GM18507 (cell line): Measurements from ENCODE around the gene TRAK1.

Source experiments
- DNase-seq: peaks from one replicate; pipeline ENCODE4 v3.0.0; 2011; ENCODE audit warnings: low read depth; ENCODE audit not compliant: insufficient read length; ENCODE audit errors: extremely low spot score
- FAIRE-seq: peaks from 2 replicates; lab custom pipeline; 2011; peaks lifted over from hg19 to GRCh38; lab: Jason Lieb, UNC

TRAK1 gene

GRCh38 chr3:42222942-42223693 is 132.0 kb downstream of the TRAK1 start:
- FAIRE-seq (no peak), DNase-seq (no peak)

- DNase-seq (no peak), FAIRE-seq (no peak)
Observed at GRCh38 chr3:42224178-42224577, 133.0 kb downstream of the TRAK1 start.

GRCh38 chr3:42224658-42225421 is 133.7 kb downstream of the TRAK1 start:
- peak; percentile 51 for FAIRE-seq

GRCh38 chr3:42225486-42226363 is 134.6 kb downstream of the TRAK1 start:
- no peak for FAIRE-seq
- DNase-seq, result no peak

More at GRCh38 chr3:42224658-42225421, 133.7 kb downstream of the TRAK1 start:
- DNase-seq, result no peak

GRCh38 chr3:42226470-42227425 is 135.6 kb downstream of the TRAK1 start:
- no peak for DNase-seq
- no peak for FAIRE-seq

- no peak for FAIRE-seq
Observed at GRCh38 chr3:42228796-42229195, 137.6 kb downstream of the TRAK1 start.

GRCh38 chr3:42229266-42229941 is 138.2 kb downstream of the TRAK1 start:
- DNase-seq (no peak), FAIRE-seq (no peak)

More at GRCh38 chr3:42228796-42229195, 137.6 kb downstream of the TRAK1 start:
- DNase-seq, result no peak

- DNase-seq (no peak), FAIRE-seq (no peak)
Observed at GRCh38 chr3:42229942-42230688, 139.0 kb downstream of the TRAK1 start.

GRCh38 chr3:42230860-42231259 is 139.7 kb downstream of the TRAK1 start:
- no peak for FAIRE-seq
- DNase-seq, result no peak

GRCh38 chr3:42235532-42235931 is 144.4 kb downstream of the TRAK1 start:
- FAIRE-seq, result no peak
- DNase-seq, result no peak

- no peak for FAIRE-seq
- no peak for DNase-seq
Observed at GRCh38 chr3:42236611-42237010, 145.5 kb downstream of the TRAK1 start.

GRCh38 chr3:42246091-42246490 is 154.9 kb downstream of the TRAK1 start:
- FAIRE-seq (no peak), DNase-seq (no peak)

- peak; percentile 75 for FAIRE-seq
- DNase-seq, result peak; percentile 33
Observed at GRCh38 chr3:42247576-42248027, 156.4 kb downstream of the TRAK1 start.

- DNase-seq (no peak), FAIRE-seq (no peak)
Observed at GRCh38 chr3:42250761-42251160, 159.6 kb downstream of the TRAK1 start.

- FAIRE-seq (no peak), DNase-seq (no peak)
Observed at GRCh38 chr3:42254566-42254965, 163.4 kb downstream of the TRAK1 start.

- no peak for FAIRE-seq
- DNase-seq, result no peak
Observed at GRCh38 chr3:42256135-42256819, 165.1 kb downstream of the TRAK1 start.

- DNase-seq (no peak), FAIRE-seq (no peak)
Observed at GRCh38 chr3:42257007-42257406, 165.8 kb downstream of the TRAK1 start.
